ENCODE data around the gene LUC7L.
"Not testable (repeated sequence)": the region's sequence is repeated elsewhere in the genome, so short reads cannot be mapped to it uniquely, and the experiment has no call there.

Gene LUC7L

DNA sequence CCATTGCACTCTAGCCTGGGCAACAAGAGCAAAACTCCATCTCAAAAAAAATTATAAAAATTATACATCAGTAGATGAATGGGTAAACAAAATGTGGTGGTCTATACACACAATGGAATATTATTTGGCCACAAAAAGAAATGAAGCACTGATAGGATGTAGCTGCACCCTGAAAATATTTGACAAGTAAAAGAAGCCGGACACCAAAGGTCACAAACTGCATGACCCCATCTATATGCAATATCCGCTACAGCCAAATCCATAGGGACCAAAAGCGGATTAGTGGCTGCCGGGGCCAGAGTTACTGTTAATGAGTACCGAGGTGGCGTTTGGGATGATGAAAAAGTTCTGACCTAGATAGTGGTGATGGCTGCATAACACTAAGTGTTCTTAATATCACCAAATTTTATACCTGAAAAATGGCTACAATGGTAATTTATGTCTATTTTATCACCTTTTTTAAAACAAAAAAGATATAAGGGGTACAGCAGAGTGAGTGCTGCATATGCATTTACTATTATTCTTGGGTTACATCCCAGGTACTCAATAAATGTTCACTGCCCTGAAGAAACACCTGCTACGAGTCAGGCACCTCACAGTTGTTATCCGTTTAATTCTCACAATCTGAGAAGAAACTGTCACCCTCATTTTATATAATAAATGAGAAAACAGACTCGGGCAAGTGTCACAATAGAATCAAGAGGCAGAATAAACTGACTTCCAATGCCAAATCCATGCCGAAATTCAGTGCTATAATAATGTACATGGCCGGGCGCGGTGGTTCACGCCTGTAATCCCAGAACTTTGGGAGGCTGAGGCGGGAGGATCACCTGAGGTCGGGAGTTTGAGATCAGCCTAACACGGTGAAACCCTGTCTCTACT, 49.8 kb downstream of the LUC7L start:
- DNase-seq (ENCODE audit: low read depth): no peak

- DNase-seq (ENCODE audit: low read depth): no peak
These were observed 50.6 kb downstream of the LUC7L start for GRCh38 chr16:178668-179015.

GRCh38 chr16:177981-178667, 51.1 kb downstream of the LUC7L start:
- no peak for DNase-seq (ENCODE audit: low read depth)

GRCh38 chr16:177394-177822, 51.8 kb downstream of the LUC7L start:
- DNase-seq (ENCODE audit: low read depth): no peak

DNA sequence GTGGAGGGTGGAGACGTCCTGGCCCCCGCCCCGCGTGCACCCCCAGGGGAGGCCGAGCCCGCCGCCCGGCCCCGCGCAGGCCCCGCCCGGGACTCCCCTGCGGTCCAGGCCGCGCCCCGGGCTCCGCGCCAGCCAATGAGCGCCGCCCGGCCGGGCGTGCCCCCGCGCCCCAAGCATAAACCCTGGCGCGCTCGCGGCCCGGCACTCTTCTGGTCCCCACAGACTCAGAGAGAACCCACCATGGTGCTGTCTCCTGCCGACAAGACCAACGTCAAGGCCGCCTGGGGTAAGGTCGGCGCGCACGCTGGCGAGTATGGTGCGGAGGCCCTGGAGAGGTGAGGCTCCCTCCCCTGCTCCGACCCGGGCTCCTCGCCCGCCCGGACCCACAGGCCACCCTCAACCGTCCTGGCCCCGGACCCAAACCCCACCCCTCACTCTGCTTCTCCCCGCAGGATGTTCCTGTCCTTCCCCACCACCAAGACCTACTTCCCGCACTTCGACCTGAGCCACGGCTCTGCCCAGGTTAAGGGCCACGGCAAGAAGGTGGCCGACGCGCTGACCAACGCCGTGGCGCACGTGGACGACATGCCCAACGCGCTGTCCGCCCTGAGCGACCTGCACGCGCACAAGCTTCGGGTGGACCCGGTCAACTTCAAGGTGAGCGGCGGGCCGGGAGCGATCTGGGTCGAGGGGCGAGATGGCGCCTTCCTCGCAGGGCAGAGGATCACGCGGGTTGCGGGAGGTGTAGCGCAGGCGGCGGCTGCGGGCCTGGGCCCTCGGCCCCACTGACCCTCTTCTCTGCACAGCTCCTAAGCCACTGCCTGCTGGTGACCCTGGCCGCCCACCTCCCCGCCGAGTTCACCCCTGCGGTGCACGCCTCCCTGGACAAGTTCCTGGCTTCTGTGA, 52.5 kb downstream of the LUC7L start, which contains the start of gene HBA1:
Gene HBA1, plus strand, starts transcription at position 204 of the 906 bp plus-strand sequence. Its CDS starts 37 bp downstream, at position 241.
- not testable (repeated sequence) for DNase-seq (ENCODE audit: low read depth)

DNA sequence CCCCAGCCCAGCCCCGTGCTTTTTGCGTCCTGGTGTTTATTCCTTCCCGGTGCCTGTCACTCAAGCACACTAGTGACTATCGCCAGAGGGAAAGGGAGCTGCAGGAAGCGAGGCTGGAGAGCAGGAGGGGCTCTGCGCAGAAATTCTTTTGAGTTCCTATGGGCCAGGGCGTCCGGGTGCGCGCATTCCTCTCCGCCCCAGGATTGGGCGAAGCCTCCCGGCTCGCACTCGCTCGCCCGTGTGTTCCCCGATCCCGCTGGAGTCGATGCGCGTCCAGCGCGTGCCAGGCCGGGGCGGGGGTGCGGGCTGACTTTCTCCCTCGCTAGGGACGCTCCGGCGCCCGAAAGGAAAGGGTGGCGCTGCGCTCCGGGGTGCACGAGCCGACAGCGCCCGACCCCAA, 53.2 kb downstream of the LUC7L start:
- DNase-seq (ENCODE audit: low read depth): not testable (repeated sequence)

DNA sequence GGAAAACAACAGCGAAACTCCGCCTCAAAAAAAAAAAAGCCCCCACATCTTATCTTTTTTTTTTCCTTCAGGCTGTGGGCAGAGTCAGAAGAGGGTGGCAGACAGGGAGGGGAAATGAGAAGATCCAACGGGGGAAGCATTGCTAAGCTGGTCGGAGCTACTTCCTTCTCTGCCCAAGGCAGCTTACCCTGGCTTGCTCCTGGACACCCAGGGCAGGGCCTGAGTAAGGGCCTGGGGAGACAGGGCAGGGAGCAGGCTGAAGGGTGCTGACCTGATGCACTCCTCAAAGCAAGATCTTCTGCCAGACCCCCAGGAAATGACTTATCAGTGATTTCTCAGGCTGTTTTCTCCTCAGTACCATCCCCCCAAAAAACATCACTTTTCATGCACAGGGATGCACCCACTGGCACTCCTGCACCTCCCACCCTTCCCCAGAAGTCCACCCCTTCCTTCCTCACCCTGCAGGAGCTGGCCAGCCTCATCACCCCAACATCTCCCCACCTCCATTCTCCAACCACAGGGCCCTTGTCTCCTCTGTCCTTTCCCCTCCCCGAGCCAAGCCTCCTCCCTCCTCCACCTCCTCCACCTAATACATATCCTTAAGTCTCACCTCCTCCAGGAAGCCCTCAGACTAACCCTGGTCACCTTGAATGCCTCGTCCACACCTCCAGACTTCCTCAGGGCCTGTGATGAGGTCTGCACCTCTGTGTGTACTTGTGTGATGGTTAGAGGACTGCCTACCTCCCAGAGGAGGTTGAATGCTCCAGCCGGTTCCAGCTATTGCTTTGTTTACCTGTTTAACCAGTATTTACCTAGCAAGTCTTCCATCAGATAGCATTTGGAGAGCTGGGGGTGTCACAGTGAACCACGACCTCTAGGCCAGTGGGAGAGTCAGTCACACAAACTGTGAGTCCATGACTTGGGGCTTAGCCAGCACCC, 54.0 kb downstream of the LUC7L start:
- no peak for DNase-seq (ENCODE audit: low read depth)

GRCh38 chr16:173928-174769, 55.1 kb downstream of the LUC7L start:
- DNase-seq (ENCODE audit: low read depth): not testable (repeated sequence)

DNA sequence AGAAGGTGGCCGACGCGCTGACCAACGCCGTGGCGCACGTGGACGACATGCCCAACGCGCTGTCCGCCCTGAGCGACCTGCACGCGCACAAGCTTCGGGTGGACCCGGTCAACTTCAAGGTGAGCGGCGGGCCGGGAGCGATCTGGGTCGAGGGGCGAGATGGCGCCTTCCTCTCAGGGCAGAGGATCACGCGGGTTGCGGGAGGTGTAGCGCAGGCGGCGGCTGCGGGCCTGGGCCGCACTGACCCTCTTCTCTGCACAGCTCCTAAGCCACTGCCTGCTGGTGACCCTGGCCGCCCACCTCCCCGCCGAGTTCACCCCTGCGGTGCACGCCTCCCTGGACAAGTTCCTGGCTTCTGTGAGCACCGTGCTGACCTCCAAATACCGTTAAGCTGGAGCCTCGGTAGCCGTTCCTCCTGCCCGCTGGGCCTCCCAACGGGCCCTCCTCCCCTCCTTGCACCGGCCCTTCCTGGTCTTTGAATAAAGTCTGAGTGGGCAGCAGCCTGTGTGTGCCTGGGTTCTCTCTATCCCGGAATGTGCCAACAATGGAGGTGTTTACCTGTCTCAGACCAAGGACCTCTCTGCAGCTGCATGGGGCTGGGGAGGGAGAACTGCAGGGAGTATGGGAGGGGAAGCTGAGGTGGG, 55.9 kb downstream of the LUC7L start:
- not testable (repeated sequence) for DNase-seq (ENCODE audit: low read depth)

- not testable (repeated sequence) for DNase-seq (ENCODE audit: low read depth)
These were observed 56.8 kb downstream of the LUC7L start, which contains the start of gene HBA2 for GRCh38 chr16:172374-172941. Gene HBA2, plus strand, starts transcription at chr16:172876. Its CDS starts 37 bp downstream, at chr16:172913.

DNA sequence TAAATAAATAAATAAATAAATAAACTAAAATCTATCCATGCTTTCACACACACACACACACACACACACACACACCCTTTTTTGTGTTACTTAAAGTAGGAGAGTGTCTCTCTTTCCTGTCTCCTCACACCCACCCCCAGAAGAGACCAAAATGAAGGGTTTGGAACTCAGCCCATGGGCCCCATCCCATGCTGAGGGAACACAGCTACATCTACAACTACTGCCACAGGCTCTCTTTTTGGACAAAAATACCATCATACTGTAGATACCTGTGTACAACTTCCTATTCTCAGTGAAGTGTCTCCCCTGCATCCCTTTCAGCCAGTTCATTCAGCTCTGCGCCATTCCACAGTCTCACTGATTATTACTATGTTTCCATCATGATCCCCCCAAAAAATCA, 58.5 kb downstream of the LUC7L start:
- no peak for DNase-seq (ENCODE audit: low read depth)

DNA sequence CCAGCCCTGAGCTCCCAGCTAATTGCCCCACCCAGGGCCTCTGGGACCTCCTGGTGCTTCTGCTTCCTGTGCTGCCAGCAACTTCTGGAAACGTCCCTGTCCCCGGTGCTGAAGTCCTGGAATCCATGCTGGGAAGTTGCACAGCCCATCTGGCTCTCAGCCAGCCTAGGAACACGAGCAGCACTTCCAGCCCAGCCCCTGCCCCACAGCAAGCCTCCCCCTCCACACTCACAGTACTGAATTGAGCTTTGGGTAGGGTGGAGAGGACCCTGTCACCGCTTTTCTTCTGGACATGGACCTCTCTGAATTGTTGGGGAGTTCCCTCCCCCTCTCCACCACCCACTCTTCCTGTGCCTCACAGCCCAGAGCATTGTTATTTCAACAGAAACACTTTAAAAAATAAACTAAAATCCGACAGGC, 59.2 kb downstream of the LUC7L start:
- not testable (repeated sequence) for DNase-seq (ENCODE audit: low read depth)

DNA sequence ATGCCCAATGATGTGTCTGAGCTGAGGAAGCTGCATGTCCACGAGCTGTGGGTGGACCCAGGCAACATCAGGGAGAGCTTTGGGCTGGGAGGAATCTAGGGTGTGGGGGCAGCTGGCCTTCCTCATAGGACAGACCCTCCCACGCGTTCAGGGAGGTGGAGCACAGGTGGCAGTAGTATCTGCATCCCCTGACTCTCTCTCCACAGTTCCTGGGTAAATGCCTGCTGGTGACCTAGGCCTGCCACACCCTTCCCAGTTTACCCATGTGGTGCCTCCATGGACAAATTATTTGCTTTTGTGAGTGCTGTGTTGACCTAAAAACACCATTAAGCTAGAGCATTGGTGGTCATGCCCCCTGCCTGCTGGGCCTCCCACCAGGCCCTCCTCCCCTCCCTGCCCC, 60.2 kb downstream of the LUC7L start:
- DNase-seq (ENCODE audit: low read depth): no peak

- DNase-seq (ENCODE audit: low read depth): no peak
These were observed 60.8 kb downstream of the LUC7L start for GRCh38 chr16:168424-168823.

- no peak for DNase-seq (ENCODE audit: low read depth)
These were observed 62.0 kb downstream of the LUC7L start for GRCh38 chr16:167122-167690.

DNA sequence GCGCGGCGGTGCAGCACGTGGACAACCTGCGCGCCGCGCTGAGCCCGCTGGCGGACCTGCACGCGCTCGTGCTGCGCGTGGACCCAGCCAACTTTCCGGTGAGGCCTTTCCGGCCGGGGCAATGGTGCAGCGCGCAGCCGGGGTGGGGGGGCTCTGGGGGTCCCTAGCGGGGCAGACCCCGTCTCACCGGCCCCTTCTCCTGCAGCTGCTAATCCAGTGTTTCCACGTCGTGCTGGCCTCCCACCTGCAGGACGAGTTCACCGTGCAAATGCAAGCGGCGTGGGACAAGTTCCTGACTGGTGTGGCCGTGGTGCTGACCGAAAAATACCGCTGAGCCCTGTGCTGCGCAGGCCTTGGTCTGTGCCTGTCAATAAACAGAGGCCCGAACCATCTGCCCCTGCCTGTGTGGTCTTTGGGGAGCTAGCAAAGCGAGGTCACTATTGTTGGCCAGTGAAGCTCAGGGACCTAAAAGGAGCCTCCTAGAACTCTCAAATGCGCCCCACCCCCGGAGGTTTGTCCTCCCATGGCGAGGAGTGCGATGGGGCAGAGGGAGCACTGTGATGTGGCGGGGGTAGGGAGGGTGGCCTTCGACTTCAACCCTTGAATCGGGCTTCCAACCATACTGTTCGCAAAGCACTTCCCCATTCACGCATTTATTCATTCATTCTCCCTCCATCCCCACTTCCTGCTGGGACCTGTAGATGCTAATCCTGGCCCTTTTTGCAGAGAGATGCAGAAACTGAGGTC, 62.7 kb downstream of the LUC7L start:
- no peak for DNase-seq (ENCODE audit: low read depth)

DNA sequence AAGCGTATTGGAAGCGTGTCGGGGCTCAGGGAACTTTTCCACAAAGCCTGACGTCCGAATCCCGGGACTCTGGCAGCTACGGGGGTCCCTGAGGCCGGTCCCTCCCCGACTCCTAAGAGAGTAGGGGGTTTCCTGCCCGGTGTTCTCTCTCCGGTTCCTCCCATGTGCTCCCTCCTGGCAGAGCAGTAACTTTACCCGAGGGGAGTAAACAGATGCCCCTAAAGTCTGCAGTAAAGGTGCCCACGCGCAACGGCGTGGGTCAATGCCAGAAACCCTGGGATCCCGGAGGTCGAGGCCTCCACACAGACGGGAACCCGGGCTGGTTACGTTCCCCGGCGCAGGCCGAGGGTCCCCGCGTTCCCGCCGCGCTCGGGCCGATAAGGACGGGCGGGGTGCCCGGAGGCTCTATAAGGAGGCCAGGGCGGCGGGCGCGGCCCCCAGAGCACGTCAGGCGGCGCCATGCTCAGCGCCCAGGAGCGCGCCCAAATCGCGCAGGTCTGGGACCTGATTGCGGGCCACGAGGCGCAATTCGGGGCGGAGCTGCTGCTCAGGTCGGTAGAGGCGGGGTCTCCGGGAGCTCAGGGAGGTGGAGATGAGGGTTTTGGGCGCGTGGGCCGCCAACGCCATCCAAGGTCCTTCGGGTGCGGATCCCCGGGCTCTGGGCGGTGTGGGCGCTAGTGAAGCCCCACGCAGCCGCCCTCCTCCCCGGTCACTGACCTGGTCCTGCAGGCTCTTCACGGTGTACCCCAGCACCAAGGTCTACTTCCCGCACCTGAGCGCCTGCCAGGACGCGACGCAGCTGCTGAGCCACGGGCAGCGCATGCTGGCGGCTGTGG, 63.5 kb downstream of the LUC7L start, which contains the start of gene HBM:
Gene HBM, plus strand, starts transcription at position 440 of the 836 bp plus-strand sequence. Its CDS starts 20 bp downstream, at position 460.
- DNase-seq (ENCODE audit: low read depth): no peak

Data from T follicular helper cell (primary cell).